Esophagus muscularis mucosa (tissue), 4 donors: ENCODE data around the gene CCDC40. TPM values are rescaled to one million over a fixed set of nuclear protein-coding genes. Genes with fewer than 3 reads are reported as not detected.

Source experiments
- DNase-seq: peaks from one replicate; pipeline ENCODE4 v3.0.0-alpha.2; 2017; ENCODE audit errors: extremely low spot score
- H3K27ac ChIP-seq, 4 donors: fragments of 200-600 bp; sonication (generic); replicated peaks in 1 of 4; 1 replicate in 3 of 4; 2 replicates in 1 of 4; pipeline ENCODE4 v1.5.1; 2016 to 2019; ENCODE audit warnings: mild to moderate bottlenecking in 1 of 4
- H3K27me3 ChIP-seq, 4 donors: fragments of 200-600 bp; sonication (generic); one replicate each; pipeline versions ENCODE4 v1.5.1 to v1.6.0; 2016 to 2019
- H3K36me3 ChIP-seq, 4 donors: fragments of 200-600 bp; sonication (generic); one replicate each; pipeline ENCODE4 v1.5.1; 2016 to 2019
- H3K4me1 ChIP-seq, 4 donors: fragments of 200-600 bp; sonication (generic); one replicate each; pipeline ENCODE4 v1.5.1; 2016 to 2019
- H3K4me3 ChIP-seq, 4 donors: fragments of 200-600 bp; sonication (generic); 1 replicate in 2 of 4; 2 replicates in 2 of 4; pipeline ENCODE4 v1.5.1; 2016 to 2019; ENCODE audit warnings: mild to moderate bottlenecking in 4 of 4, moderate library complexity in 1 of 4
- H3K9me3 ChIP-seq, 4 donors: fragments of 200-600 bp; sonication (generic); 1 replicate in 3 of 4; 2 replicates in 1 of 4; pipeline ENCODE4 v1.5.1; 2016 to 2019
- CTCF ChIP-seq, 3 experiments: fragments of 200-600 bp in 2 of 3; fragments of 450-650 bp in 1 of 3; sonication (generic) in 2 of 3; IDR thresholded peaks; one replicate each; pipeline ENCODE4 v1.5.1; 2017 to 2019; ENCODE audit warnings: antibody characterized with exemption in 3 of 3, mild to moderate bottlenecking in 2 of 3, moderate library complexity in 1 of 3
- EP300 ChIP-seq: sonication (generic); formaldehyde crosslinking; IDR thresholded peaks from one replicate; pipeline ENCODE4 v1.6.1; 2017; ENCODE audit warnings: antibody characterized with exemption
- POLR2A ChIP-seq: fragments of 450-650 bp; IDR thresholded peaks from one replicate; pipeline ENCODE4 v1.6.1; 2017; ENCODE audit warnings: antibody characterized with exemption, moderate library complexity, mild to moderate bottlenecking, low read depth
- POLR2AphosphoS5 ChIP-seq, 2 donors: sonication (generic); formaldehyde crosslinking; IDR thresholded peaks; one replicate each; pipeline ENCODE4 v1.6.1; 2017; ENCODE audit warnings: antibody characterized with exemption in 2 of 2
- WGBS: methylation state at CpG from one replicate; pipeline ENCODE4 v1.1.5; 2018; 5-methylcytosine and 5-hydroxymethylcytosine counted together
- intact Hi-C: fragments of 100-400 bp; cut with DNase I; formaldehyde crosslinking; loops from one replicate; pipeline ENCODE4 v1.15.1; 2023
- total RNA-seq, 4 donors: library from RNA; depleted of rRNA; stranded (reverse); fragments of >200 nt; gene quantifications; one replicate each; pipeline versions ENCODE4 v1.1.0 to v1.2.1, GENCODE V29; 2016

Gene CCDC40
- total RNA-seq, 4 donors from 2014 or later, result 4.9 to 9.5 (median 7.8) TPM

GRCh38 chr17:80063830-80064585, 27.6 kb downstream of the CCDC40 start:
- peaks cover 0 to 6% (median 2%) of the 10 kb centered on the region in 4 donors for H3K36me3 ChIP-seq
- H3K27me3 ChIP-seq, result no peaks in the 10 kb centered on the region
- no peak for DNase-seq
- TF ChIP-seq CTCF (IDR thresholded peaks at IDR 0.05) (no peak), POLR2AphosphoS5 (IDR thresholded peaks at IDR 0.05) (peak in 1 of 2 donors; percentile 29)
- H3K4me1 ChIP-seq, result peaks cover 12 to 26% (median 22%) of the 10 kb centered on the region in 4 donors
- peak overlapping the region; percentile 35 to 54 (median 52) for H3K27ac ChIP-seq
- intact Hi-C loops, result no loop called here
- 83% methylated on average over 14 of the region's 27 CpGs for WGBS
- H3K9me3 ChIP-seq, result no peaks in the 10 kb centered on the region
- no peak overlapping the region for H3K4me3 ChIP-seq

GRCh38 chr17:80064696-80065095, 28.3 kb downstream of the CCDC40 start:
- H3K4me3 ChIP-seq, result no peak overlapping the region
- peaks cover 0 to 4% (median 0%) of the 10 kb centered on the region in 4 donors for H3K36me3 ChIP-seq
- no peaks in the 10 kb centered on the region for H3K9me3 ChIP-seq
- no peak for DNase-seq
- H3K4me1 ChIP-seq, result peaks cover 19 to 33% (median 29%) of the 10 kb centered on the region in 4 donors
- 89% methylated on average over 8 of the region's 8 CpGs for WGBS
- no peaks in the 10 kb centered on the region for H3K27me3 ChIP-seq
- H3K27ac ChIP-seq, result peak overlapping the region; percentile 35 to 54 (median 52)
- intact Hi-C loops, result no loop called here
- no peak for TF ChIP-seq CTCF (IDR thresholded peaks at IDR 0.05)
- no peak for TF ChIP-seq POLR2A
- no peak for TF ChIP-seq EP300
- no peak for TF ChIP-seq POLR2AphosphoS5 (IDR thresholded peaks at IDR 0.05)

GRCh38 chr17:80065478-80066170, 29.2 kb downstream of the CCDC40 start:
- 86% methylated on average over 17 of the region's 32 CpGs for WGBS
- TF ChIP-seq POLR2A (no peak), CTCF (IDR thresholded peaks at IDR 0.05) (no peak), EP300 (no peak), POLR2AphosphoS5 (IDR thresholded peaks at IDR 0.05) (no peak)
- H3K27ac ChIP-seq, result no peak overlapping the region
- no peaks in the 10 kb centered on the region for H3K27me3 ChIP-seq
- peaks cover 0 to 4% (median 0%) of the 10 kb centered on the region in 4 donors for H3K36me3 ChIP-seq
- intact Hi-C loops, result no loop called here
- H3K4me1 ChIP-seq, result peaks cover 26 to 42% (median 39%) of the 10 kb centered on the region in 4 donors
- H3K9me3 ChIP-seq, result no peaks in the 10 kb centered on the region
- no peak for DNase-seq
- H3K4me3 ChIP-seq, result no peak overlapping the region

GRCh38 chr17:80067393-80067986, 31.0 kb downstream of the CCDC40 start:
- Histone ChIP-seq H3K27me3 (no peaks in the 10 kb centered on the region), H3K4me1 (peaks cover 29 to 57% (median 54%) of the 10 kb centered on the region in 4 donors), H3K9me3 (no peaks in the 10 kb centered on the region), H3K36me3 (no peaks in the 10 kb centered on the region), H3K27ac (peak overlapping the region in 1 of 4 donors; percentile 88), H3K4me3 (no peak overlapping the region)
- 96% methylated on average over 31 of the region's 31 CpGs for WGBS
- intact Hi-C loops, result no loop called here
- TF ChIP-seq POLR2A, result no peak
- TF ChIP-seq POLR2AphosphoS5 (IDR thresholded peaks at IDR 0.05), result no peak
- TF ChIP-seq CTCF (IDR thresholded peaks at IDR 0.05), result no peak
- TF ChIP-seq EP300, result no peak
- DNase-seq, result no peak
